ENCODE measurements around the gene DLL1.

The DLL1 gene

GRCh38 chr6:170248111-170248805 lies 42.6 kb downstream of the DLL1 start:
- Mint-ChIP-seq H3K4me1 (ENCODE audit: low read depth) (no peaks in the 10 kb centered on the region), H3K27me3 (ENCODE audit: low read depth) (no peaks in the 10 kb centered on the region), H3K9me3 (no peaks in the 10 kb centered on the region), H3K27ac (no peak overlapping the region), H3K4me3 (no peak overlapping the region), H3K36me3 (ENCODE audit: low read depth) (no peaks in the 10 kb centered on the region)

GRCh38 chr6:170247178-170247701 lies 43.6 kb downstream of the DLL1 start:
- H3K27me3 Mint-ChIP-seq (ENCODE audit: low read depth) = no peaks in the 10 kb centered on the region
- no peaks in the 10 kb centered on the region for H3K4me1 Mint-ChIP-seq (ENCODE audit: low read depth)
- H3K27ac Mint-ChIP-seq = no peak overlapping the region
- no peaks in the 10 kb centered on the region for H3K9me3 Mint-ChIP-seq
- H3K4me3 Mint-ChIP-seq = no peak overlapping the region
- no peaks in the 10 kb centered on the region for H3K36me3 Mint-ChIP-seq (ENCODE audit: low read depth)

GRCh38 chr6:170245475-170245992 lies 45.3 kb downstream of the DLL1 start:
- Mint-ChIP-seq H3K4me1 (ENCODE audit: low read depth) (no peaks in the 10 kb centered on the region), H3K27ac (no peak overlapping the region), H3K36me3 (ENCODE audit: low read depth) (no peaks in the 10 kb centered on the region), H3K27me3 (ENCODE audit: low read depth) (no peaks in the 10 kb centered on the region), H3K4me3 (no peak overlapping the region), H3K9me3 (no peaks in the 10 kb centered on the region)

DNA sequence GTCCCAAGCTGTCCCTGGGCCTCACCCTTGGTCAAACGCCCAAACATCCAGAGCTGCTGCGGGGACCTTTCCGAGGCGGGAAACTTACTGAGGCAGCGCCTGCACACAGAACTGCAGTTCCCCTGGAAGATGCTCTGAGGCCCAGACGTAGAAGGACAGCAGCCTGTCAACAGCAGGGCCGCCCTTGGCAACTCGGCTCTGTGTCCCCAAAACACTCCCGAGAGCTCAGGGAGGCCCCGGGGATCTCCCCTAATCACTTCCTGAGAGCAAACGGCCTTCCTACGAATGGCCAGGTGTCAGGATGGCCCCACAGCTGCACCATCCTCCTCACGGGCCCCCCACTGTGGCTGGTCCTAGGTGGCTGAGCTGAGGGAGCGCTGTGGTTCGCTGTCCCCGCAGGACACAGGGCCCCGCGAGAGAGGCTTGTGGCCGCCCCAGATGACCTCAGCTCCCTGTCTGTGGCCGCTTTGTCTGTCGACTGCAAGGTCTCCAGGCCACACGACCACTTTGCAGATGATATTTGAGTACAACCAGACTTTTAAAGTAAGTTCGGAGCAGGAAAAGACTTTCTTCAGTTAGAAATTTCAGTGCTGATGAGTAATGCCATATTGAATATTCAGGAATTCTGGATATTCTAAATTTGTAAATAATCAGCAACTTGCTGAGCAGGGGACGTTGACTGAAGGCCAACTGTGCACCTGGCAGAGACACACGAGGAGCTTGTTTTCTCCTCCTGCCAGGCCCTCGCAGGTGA lies 46.0 kb downstream of the DLL1 start:
- Mint-ChIP-seq H3K9me3 (no peaks in the 10 kb centered on the region), H3K27ac (no peak overlapping the region), H3K4me1 (ENCODE audit: low read depth) (no peaks in the 10 kb centered on the region), H3K36me3 (ENCODE audit: low read depth) (no peaks in the 10 kb centered on the region), H3K4me3 (no peak overlapping the region), H3K27me3 (ENCODE audit: low read depth) (no peaks in the 10 kb centered on the region)

DNA sequence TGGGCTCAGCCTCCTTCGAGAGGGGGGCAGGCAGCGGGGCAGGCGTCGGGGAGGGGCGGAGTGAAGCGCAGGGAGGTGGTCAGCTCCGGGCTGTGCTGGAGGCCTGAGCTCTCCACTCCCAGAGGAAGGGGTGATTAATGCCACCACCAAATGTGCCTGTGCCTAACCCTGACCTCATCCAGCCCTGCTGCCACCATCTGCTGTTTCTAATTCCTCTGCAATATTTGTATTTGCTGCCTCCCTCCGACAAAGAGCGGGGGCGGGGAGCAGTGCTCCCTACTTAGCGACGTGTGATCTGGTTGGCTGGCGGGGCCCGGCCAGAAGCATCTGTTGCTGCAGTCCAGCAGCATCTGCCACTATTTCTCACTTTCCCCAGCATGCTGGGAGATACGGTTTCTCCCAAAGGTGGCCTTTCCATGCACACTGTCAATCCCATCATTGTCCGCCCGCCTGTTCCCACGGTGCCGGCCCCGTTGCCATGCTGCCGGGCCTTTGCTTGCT lies 47.0 kb downstream of the DLL1 start:
- H3K9me3 Mint-ChIP-seq = no peaks in the 10 kb centered on the region
- no peaks in the 10 kb centered on the region for H3K27me3 Mint-ChIP-seq (ENCODE audit: low read depth)
- H3K4me1 Mint-ChIP-seq (ENCODE audit: low read depth) = no peaks in the 10 kb centered on the region
- H3K36me3 Mint-ChIP-seq (ENCODE audit: low read depth) = no peaks in the 10 kb centered on the region
- H3K27ac Mint-ChIP-seq = no peak overlapping the region
- no peak overlapping the region for H3K4me3 Mint-ChIP-seq

- Mint-ChIP-seq H3K27me3 (ENCODE audit: low read depth) (no peaks in the 10 kb centered on the region), H3K4me3 (no peak overlapping the region), H3K27ac (no peak overlapping the region), H3K4me1 (ENCODE audit: low read depth) (no peaks in the 10 kb centered on the region), H3K36me3 (ENCODE audit: low read depth) (no peaks in the 10 kb centered on the region), H3K9me3 (no peaks in the 10 kb centered on the region)
These were observed 47.5 kb downstream of the DLL1 start for GRCh38 chr6:170243386-170243785.

DNA sequence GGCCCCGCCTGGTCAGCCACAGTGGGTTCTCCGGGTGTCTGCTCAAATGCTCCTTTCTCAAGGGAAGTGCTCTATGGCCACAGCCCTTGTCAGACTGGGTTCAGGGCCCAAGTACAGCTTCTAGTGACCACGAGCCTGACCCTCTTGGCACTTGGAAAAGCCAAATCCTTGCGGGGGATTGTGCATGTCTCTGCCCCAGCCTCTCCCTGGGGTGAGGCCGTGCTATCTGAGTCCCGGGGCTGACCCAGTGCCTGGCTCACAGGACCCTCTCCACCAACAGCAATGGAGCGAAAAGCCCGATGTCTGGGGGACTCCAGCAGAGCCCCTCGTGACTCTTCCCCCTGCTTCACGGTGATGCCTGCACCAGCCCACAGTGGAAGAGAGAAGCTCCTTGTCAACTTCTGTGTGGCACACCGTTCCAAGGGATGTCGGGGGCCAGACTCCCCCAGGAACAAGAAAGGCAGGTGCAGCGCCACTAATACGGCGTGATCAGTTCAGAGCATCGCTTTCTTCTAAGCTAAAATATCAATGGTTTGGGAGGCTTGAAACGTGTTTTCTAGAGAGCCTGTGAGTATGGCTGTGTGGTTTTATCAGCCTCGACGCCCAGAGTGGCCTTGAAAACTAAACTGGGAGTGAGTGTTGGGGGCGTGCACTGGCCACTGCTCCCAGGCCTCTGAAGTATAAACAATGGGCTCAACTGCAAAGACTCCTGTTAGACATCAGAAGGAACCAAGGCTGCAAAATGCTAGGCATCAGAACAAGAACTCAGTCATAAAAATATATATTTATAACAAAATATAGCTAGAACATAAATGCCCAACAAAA lies 51.9 kb downstream of the DLL1 start:
- H3K9me3 Mint-ChIP-seq = no peaks in the 10 kb centered on the region
- H3K27me3 Mint-ChIP-seq (ENCODE audit: low read depth) = no peaks in the 10 kb centered on the region
- no peak overlapping the region for H3K27ac Mint-ChIP-seq
- no peaks in the 10 kb centered on the region for H3K4me1 Mint-ChIP-seq (ENCODE audit: low read depth)
- no peak overlapping the region for H3K4me3 Mint-ChIP-seq
- no peaks in the 10 kb centered on the region for H3K36me3 Mint-ChIP-seq (ENCODE audit: low read depth)

DNA sequence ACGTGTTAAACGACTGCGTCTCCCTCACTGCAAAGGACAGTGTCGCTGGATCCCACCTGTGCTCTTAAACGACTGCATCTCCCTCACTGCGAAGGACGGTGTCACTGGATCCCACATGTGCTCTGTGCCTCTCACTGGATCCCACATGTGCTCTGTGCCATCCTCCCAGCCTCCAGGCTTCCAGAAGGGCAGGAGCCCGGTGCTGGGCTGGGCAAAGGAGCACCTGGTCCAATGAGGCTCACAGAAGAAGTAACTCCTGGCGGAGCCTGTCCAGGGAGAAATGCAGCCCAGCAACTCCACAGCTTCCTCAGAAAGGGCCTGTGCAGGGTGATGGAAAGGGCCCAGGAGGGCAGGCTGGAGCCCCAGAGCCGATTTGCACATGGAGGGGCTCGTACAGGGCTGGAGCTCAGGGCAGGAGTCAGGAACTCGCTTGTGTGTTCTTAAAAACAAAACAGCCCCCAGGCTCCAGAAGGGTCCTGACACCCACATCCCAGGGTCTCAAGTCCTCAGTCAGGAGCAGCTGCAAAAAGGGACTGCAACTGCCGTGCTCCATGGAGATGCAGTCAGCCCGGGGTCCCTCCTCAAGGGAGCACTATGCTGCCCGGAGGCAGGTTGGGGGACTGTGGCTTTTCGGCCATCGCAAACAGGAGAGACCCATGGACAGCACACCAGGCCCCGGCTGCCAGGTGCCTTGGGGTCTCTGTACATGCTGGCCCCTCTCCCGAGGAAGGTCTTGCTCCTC lies 52.7 kb downstream of the DLL1 start:
- H3K9me3 Mint-ChIP-seq = no peaks in the 10 kb centered on the region
- no peak overlapping the region for H3K27ac Mint-ChIP-seq
- H3K27me3 Mint-ChIP-seq (ENCODE audit: low read depth) = no peaks in the 10 kb centered on the region
- no peak overlapping the region for H3K4me3 Mint-ChIP-seq
- H3K4me1 Mint-ChIP-seq (ENCODE audit: low read depth) = no peaks in the 10 kb centered on the region
- H3K36me3 Mint-ChIP-seq (ENCODE audit: low read depth) = no peaks in the 10 kb centered on the region

GRCh38 chr6:170236131-170236836 lies 54.6 kb downstream of the DLL1 start:
- H3K9me3 Mint-ChIP-seq = no peaks in the 10 kb centered on the region
- no peaks in the 10 kb centered on the region for H3K36me3 Mint-ChIP-seq (ENCODE audit: low read depth)
- no peaks in the 10 kb centered on the region for H3K27me3 Mint-ChIP-seq (ENCODE audit: low read depth)
- no peak overlapping the region for H3K4me3 Mint-ChIP-seq
- no peaks in the 10 kb centered on the region for H3K4me1 Mint-ChIP-seq (ENCODE audit: low read depth)
- H3K27ac Mint-ChIP-seq = no peak overlapping the region

DNA sequence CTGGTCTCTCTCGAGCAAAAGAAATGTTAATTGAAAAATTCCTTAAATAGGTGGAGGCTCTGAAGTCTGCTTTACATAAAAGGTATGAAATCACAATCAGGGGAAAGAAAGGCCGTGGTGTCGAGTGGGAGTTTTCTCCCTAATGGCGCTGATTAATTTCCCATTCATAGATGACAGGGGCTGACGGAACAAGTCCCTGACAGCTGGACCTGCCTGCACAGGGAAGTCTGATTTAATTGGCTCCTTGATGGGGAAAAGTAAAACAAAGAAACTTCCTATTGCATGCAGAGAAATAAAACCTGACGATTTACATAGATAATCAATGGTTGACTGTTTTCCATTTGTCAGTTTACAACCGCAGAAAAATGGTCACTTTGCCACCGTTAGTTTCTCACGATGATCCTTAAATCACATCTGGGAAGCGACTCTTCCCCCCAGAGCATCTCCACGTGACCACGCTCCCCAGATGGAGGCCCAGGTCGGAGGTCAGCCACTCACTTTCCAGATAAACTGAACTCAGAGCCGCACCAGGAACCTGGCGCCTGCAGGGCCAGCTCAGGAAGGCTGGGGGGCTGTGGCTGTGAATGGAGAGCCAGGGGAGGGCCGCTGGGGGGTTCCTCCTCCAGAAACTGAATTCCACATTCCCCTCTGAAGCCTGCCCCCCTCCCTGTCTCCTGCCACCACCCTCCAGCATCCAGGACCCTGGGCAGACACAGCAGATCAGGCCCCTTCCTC lies 55.3 kb downstream of the DLL1 start:
- no peaks in the 10 kb centered on the region for H3K9me3 Mint-ChIP-seq
- no peaks in the 10 kb centered on the region for H3K4me1 Mint-ChIP-seq (ENCODE audit: low read depth)
- H3K27ac Mint-ChIP-seq = no peak overlapping the region
- no peak overlapping the region for H3K4me3 Mint-ChIP-seq
- no peaks in the 10 kb centered on the region for H3K27me3 Mint-ChIP-seq (ENCODE audit: low read depth)
- H3K36me3 Mint-ChIP-seq (ENCODE audit: low read depth) = no peaks in the 10 kb centered on the region

DNA sequence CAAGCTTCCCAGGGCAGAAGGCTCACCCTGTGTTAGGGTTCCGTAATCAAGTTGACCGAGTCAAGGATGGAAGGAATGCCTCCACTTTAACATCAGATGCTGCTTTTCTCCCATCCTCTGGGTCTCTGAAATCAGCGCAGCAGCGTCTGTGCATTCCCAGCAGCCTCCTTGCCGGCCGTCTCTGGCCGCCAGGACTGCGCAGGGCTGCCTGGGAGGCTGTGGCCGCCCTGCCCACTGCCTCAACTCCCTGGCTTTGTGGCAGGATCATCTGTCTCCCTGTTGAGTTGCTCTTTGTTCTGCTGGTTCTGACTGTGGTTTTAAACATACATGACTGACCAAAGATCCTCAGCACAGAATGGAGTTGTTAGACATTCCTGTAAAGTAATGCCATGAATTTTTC lies 56.5 kb downstream of the DLL1 start:
- Mint-ChIP-seq H3K36me3 (ENCODE audit: low read depth) (no peaks in the 10 kb centered on the region), H3K27me3 (ENCODE audit: low read depth) (no peaks in the 10 kb centered on the region), H3K4me1 (ENCODE audit: low read depth) (no peaks in the 10 kb centered on the region), H3K4me3 (no peak overlapping the region), H3K9me3 (no peaks in the 10 kb centered on the region), H3K27ac (no peak overlapping the region)

DNA sequence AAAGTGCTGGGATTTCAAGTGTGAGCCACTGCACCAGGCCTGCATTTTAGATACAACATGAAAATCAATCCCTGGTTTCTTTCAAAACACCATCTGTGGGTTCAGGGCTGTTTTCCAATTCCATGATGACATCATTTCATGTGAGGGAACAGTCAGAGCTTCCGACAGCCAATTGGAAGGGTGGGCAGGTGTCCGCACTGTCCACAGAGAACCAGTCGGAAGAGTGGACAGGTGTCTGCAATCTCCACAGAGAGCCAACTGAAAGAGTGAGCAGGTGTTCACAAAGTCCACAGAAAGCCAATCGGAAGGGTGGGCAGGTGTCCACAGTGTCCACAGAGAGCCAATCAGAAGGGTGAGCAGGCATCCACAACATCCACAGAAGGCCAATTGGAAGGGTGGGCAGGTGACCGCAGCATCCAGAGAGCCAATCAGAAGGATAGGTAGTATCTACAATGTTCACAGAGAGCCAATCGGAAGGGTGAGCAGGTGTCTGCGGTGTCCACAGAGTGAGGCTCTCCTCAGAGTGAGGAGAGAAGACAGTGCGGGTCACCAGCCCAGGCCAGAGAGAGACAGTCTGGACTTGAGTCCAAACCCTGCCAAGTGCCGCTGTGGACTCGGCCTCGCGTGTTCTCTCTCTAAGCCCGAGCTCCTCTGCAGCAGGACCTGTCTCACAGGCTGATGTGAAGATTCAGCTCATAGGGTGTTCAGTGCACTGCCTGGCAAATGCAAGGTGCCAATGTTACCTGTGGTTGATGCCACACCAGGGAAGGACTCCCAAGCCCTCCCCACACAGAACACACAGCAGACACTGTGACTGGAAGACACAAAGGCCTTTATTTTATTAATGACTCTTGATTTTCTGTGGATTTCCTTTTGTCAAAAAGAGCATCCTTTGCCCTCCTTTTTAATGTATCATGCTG lies 57.3 kb downstream of the DLL1 start:
- no peaks in the 10 kb centered on the region for H3K36me3 Mint-ChIP-seq (ENCODE audit: low read depth)
- no peak overlapping the region for H3K27ac Mint-ChIP-seq
- H3K27me3 Mint-ChIP-seq (ENCODE audit: low read depth) = no peaks in the 10 kb centered on the region
- no peaks in the 10 kb centered on the region for H3K9me3 Mint-ChIP-seq
- no peak overlapping the region for H3K4me3 Mint-ChIP-seq
- no peaks in the 10 kb centered on the region for H3K4me1 Mint-ChIP-seq (ENCODE audit: low read depth)
